Neural crest cell (in vitro differentiated cells): ENCODE measurements around the gene RAB17. TPM values are rescaled to one million over a fixed set of nuclear protein-coding genes. Genes with fewer than 3 reads are reported as not detected.
A peak's percentile ranks its signal among the peaks of the same experiment; 100 is the strongest.
"Not testable (repeated sequence)": the region's sequence is repeated elsewhere in the genome, so short reads cannot be mapped to it uniquely, and the experiment has no call there.

Experiments used
- DNase-seq: peaks from one replicate; pipeline ENCODE4 v3.0.0; 2021; ENCODE audit warnings: low read depth, mixed read lengths, low spot score
- H3K27ac Mint-ChIP-seq: one replicate; pipeline ENCODE4 v1.8.0; 2021; ENCODE audit warnings: mild to moderate bottlenecking, mixed read lengths; ENCODE audit not compliant: unreplicated experiment
- H3K27me3 Mint-ChIP-seq: 2 replicates; pipeline ENCODE4 v1.8.0; 2021; ENCODE audit warnings: low read depth, mild to moderate bottlenecking, mixed read lengths
- H3K36me3 Mint-ChIP-seq: 2 replicates; pipeline ENCODE4 v1.8.0; 2021; ENCODE audit warnings: low read depth, mild to moderate bottlenecking, mixed read lengths
- H3K4me1 Mint-ChIP-seq: 2 replicates; pipeline ENCODE4 v1.8.0; 2021; ENCODE audit warnings: mixed read lengths
- H3K4me3 Mint-ChIP-seq: one replicate; pipeline ENCODE4 v1.8.0; 2021; ENCODE audit warnings: mild to moderate bottlenecking, mixed read lengths
- H3K9me3 Mint-ChIP-seq: 2 replicates; pipeline ENCODE4 v1.8.0; 2021; ENCODE audit warnings: mixed read lengths
- CTCF ChIP-seq: fragments of 200-600 bp; sonication (generic); conservative IDR thresholded peaks from 2 replicates; pipeline ENCODE4 v1.5.0; 2021; ENCODE audit warnings: antibody characterized with exemption, mild to moderate bottlenecking
- total RNA-seq: library from RNA; stranded (reverse); gene quantifications from 2 replicates; pipeline ENCODE4 v1.2.1, GENCODE V29; 2021

The RAB17 gene
- total RNA-seq, 1 donor from 2014 or later: not detected

- Mint-ChIP-seq H3K27me3 (peaks cover 3% of the 10 kb centered on the region), H3K27ac (no peak overlapping the region), H3K4me3 (no peak overlapping the region), H3K36me3 (no peaks in the 10 kb centered on the region), H3K9me3 (no peaks in the 10 kb centered on the region), H3K4me1 (peaks cover 16% of the 10 kb centered on the region)
- peak; percentile 27 for TF ChIP-seq CTCF
- DNase-seq: no peak
Measured at GRCh38 chr2:237614151-237614720, 23.7 kb upstream of the RAB17 start.

GRCh38 chr2:237613679-237614078, 23.1 kb upstream of the RAB17 start:
- no peaks in the 10 kb centered on the region for H3K9me3 Mint-ChIP-seq
- H3K4me3 Mint-ChIP-seq: no peak overlapping the region
- H3K36me3 Mint-ChIP-seq: no peaks in the 10 kb centered on the region
- H3K4me1 Mint-ChIP-seq: peaks cover 16% of the 10 kb centered on the region
- H3K27ac Mint-ChIP-seq: no peak overlapping the region
- DNase-seq: no peak
- TF ChIP-seq CTCF: no peak
- peaks cover 3% of the 10 kb centered on the region for H3K27me3 Mint-ChIP-seq

- Mint-ChIP-seq H3K9me3 (no peaks in the 10 kb centered on the region), H3K4me3 (no peak overlapping the region), H3K27ac (no peak overlapping the region), H3K27me3 (peaks cover 3% of the 10 kb centered on the region), H3K36me3 (no peaks in the 10 kb centered on the region), H3K4me1 (peaks cover 16% of the 10 kb centered on the region)
- no peak for TF ChIP-seq CTCF
- no peak for DNase-seq
Measured at GRCh38 chr2:237612527-237613357, 22.2 kb upstream of the RAB17 start.

GRCh38 chr2:237606522-237606921, 16.0 kb upstream of the RAB17 start:
- H3K4me1 Mint-ChIP-seq: peaks cover 30% of the 10 kb centered on the region
- H3K4me3 Mint-ChIP-seq, H3K9me3 Mint-ChIP-seq, H3K36me3 Mint-ChIP-seq, H3K27me3 Mint-ChIP-seq, H3K27ac Mint-ChIP-seq, DNase-seq: not testable (repeated sequence)

GRCh38 chr2:237604960-237605359, 14.4 kb upstream of the RAB17 start:
- Mint-ChIP-seq H3K9me3 (no peaks in the 10 kb centered on the region), H3K36me3 (no peaks in the 10 kb centered on the region), H3K4me1 (peaks cover 37% of the 10 kb centered on the region), H3K4me3 (no peak overlapping the region), H3K27me3 (no peaks in the 10 kb centered on the region), H3K27ac (no peak overlapping the region)
- TF ChIP-seq CTCF: peak; percentile 18
- no peak for DNase-seq

GRCh38 chr2:237604391-237604790, 13.9 kb upstream of the RAB17 start:
- Mint-ChIP-seq H3K27ac (no peak overlapping the region), H3K9me3 (no peaks in the 10 kb centered on the region), H3K27me3 (no peaks in the 10 kb centered on the region), H3K36me3 (no peaks in the 10 kb centered on the region), H3K4me1 (peaks cover 40% of the 10 kb centered on the region), H3K4me3 (no peak overlapping the region)
- no peak for DNase-seq
- TF ChIP-seq CTCF: no peak
